ENCODE measurements around the gene CFAP54.

The CFAP54 gene

DNA sequence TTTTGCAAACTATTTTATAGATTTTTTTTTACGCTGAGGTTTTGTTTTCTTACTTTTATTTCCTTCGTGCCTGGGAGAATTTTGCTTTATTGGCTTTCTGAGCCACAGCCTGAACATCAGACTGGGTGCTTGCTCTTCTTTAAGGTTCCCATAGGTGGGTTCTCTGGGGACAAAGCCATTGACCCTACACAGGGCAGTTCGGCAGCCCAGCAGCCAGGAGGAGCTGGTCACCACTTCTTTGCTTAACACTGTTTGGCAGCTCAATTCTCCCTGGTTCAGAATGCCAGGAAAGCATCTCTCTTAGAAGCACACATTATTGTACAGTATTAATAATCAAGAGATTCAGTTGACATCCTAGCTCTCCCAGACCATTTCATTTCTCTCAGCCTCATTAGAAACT lies 276.9 kb downstream of the CFAP54 start:
- no peak for TF ChIP-seq ZNF274 (IDR thresholded peaks at IDR 0.05; ENCODE audit: low read depth, low read length)
- no peak overlapping the region for H3K4me3 ChIP-seq (ENCODE audit: low read length)

DNA sequence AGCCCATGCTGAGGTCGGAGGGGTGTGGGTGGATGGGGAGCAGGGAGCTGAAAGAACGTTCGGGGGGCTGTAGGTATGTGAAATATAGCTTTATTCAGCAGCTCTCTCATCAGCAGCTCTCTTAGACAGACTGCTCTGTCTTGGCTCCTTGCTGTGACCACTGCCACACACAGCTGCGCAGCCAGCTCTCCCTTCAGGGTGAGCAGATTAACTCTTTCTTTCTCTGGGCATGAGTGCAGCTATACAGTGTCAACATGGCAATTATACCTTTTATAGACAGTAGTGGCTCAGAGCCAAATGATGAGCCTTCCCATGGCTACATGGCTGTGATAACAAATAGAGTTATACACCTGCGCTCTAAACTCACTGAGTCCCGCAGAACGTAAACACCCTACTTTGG lies 280.0 kb downstream of the CFAP54 start:
- no peak for TF ChIP-seq ZNF274 (IDR thresholded peaks at IDR 0.05; ENCODE audit: low read depth, low read length)
- H3K4me3 ChIP-seq (ENCODE audit: low read length): no peak overlapping the region

DNA sequence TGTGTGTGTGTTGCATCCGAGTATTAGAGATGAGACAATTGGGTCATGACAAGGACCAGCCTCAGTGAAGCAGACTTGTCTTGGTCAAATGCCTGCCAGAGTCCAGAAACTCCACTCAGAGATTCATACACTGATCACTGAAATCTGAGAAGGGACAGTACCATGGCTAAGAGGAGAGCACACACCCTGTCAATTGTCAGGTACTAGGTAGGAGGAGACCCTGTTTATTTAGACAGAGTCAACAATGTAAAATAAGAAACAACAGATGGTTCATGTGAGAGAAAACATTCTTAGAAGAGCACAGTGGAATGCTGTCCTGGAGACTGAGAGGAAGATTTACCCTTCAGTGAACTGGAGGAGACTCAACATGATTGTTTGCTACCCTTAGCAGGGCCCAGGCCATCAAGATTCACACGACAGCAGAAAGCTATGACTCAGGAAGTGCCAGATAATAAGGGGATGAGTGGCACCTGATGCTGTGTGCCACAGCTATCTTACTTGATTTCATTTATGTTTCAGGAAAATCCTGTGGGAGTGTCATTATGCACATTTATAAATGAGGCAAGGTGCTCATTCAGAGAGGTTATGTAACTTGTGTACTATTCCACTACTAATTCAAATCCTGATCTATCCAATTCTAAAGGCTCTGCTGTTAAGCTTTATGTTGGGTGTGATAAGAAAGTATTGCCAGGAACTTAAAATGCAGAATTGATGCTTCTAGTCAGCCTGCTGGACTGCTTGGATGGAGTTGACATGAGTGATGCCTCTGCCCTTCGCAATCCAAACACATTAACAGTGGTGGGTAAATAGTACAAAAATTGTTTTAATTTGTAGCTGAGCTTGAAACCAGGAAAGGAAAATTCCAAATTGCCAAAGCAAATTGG lies 281.1 kb downstream of the CFAP54 start:
- TF ChIP-seq ZNF274 (IDR thresholded peaks at IDR 0.05; ENCODE audit: low read depth, low read length): no peak
- H3K4me3 ChIP-seq (ENCODE audit: low read length): no peak overlapping the region

DNA sequence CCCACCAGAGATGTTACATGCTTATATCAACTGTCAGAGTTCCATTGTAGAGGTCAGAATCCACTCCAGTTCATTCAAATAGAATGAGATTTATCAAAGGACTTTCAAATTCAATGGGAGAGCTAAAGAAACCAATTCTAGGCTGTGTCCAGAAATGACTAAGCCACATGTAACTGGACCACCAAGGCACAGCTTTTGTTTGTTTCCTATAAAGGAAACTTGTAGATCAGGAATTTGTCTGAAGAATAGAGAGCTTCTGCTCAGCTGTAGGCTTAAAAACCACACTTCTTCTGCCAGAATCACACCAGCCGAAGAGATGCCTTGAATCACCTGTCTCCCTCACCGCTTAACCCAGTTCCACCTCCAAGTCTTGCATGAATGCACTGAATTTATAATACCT lies 283.7 kb downstream of the CFAP54 start:
- H3K4me3 ChIP-seq (ENCODE audit: low read length): no peak overlapping the region
- TF ChIP-seq ZNF274 (IDR thresholded peaks at IDR 0.05; ENCODE audit: low read depth, low read length): no peak

DNA sequence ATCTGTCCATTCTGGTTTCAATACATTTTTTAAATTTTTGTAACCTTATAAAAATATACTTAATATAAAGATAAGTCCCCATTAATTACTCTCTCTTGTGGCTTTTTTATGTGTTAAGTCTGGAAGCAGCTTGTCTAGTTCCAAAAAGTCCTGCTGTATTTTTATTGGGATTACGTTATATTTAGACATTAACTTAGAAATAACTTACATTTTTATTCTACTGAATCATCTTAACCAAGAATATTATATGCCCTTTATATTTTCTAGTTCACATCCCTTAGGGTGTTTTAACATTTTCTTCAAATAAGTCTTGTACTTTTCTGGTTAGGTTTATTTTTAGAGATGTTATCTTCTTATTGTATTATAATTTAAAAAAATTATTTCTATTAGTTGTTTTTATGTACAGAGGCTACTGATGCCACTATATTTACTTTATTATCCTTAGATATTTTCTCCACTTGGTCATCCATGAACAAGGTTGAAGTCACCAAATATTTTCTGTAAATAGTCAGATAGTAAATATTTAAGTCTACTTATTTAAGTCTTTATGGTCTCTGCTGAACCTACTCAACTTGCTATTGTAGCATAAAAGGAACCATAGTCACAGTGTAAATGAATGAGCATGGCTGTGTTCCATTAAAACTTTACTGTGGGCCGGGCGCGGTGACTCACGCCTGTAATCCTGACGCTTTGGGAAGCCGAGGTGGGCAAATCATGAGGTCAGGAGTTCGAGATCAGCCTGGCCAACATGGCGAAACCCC lies 285.3 kb downstream of the CFAP54 start:
- TF ChIP-seq ZNF274 (IDR thresholded peaks at IDR 0.05; ENCODE audit: low read depth, low read length): no peak

DNA sequence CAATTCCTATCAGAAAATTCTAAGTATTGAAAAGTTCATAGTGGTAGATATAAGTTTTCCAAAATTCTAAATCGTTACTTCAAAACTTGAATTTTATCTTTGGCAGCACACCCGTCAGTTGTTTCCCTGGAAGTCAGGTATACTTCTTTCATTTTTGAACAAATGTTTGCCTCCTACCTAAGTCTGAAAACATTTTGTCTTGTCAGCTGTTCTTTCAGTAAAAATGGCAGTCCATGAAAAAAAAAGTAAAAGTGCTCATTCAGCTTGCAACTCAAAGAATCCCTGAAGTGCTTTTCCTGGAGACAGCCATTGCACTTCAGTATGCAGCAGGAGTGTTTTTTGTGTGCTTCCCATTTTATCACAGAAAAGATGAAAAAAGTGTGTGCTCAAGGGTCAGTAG lies 287.5 kb downstream of the CFAP54 start:
- TF ChIP-seq ZNF274 (IDR thresholded peaks at IDR 0.05; ENCODE audit: low read depth, low read length): no peak
- no peak overlapping the region for H3K4me3 ChIP-seq (ENCODE audit: low read length)

More for the DNA sequence above, 285.3 kb downstream of the CFAP54 start:
- no peak overlapping the region for H3K4me3 ChIP-seq (ENCODE audit: low read length)

DNA sequence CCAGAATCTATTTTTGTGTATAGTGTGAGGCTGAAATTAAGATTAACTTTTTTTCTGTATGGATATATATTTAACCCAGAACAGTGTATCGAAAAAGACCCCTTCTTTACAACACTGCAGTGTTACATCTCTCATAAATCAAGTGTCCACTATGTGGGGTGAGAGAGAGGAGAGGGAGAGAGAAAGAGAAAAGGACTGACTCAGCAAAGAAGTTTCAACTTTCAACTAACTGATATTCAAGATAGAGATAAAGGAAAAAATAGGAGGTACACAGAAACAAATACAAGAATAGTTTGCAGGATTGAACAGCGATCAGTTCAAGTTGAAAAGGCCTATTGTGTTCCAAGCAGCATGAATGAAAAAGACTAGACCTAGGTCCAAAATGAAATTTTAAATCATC lies 291.0 kb downstream of the CFAP54 start:
- no peak overlapping the region for H3K4me3 ChIP-seq (ENCODE audit: low read length)
- no peak for TF ChIP-seq ZNF274 (IDR thresholded peaks at IDR 0.05; ENCODE audit: low read depth, low read length)

DNA sequence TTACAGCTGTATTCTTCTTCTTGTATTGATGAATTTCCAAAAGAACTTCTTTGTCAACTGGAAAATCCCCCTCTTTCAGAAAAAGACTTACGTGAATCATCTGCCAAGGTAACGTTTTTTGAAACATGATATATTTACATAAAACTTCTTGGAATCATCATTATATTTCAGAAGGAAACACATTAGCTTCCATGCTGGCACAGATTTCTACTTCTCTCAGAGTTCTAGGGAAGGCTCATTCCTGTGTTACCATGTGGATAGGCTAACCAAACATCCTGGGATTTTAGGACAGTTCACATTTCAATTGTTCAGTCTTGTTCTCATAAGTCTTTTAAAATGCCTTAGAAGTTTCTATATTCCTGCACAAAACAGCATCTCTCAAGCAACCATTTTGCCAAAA lies 297.4 kb downstream of the CFAP54 start:
- no peak for TF ChIP-seq ZNF274 (IDR thresholded peaks at IDR 0.05; ENCODE audit: low read depth, low read length)
- H3K4me3 ChIP-seq (ENCODE audit: low read length): no peak overlapping the region

DNA sequence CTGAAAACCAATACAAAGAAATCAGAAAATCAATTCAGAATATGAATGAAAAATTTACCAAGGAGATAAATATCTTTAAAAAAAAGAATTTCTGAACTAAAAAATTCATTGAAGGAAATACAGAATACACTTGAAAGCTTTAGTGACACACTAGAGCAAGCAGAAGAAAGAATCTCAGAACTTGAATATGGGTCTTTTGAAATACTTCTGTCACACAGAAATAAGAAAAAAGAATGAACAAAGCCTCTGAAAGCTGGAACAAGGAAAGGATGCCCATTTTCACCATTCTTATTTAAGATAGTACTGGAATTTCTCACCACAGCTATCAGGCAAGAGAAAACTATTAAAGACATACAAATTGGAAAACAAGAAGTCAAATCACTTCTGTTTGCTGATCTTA lies 314.6 kb downstream of the CFAP54 start:
- TF ChIP-seq ZNF274 (IDR thresholded peaks at IDR 0.05; ENCODE audit: low read depth, low read length): no peak
- no peak overlapping the region for H3K4me3 ChIP-seq (ENCODE audit: low read length)

DNA sequence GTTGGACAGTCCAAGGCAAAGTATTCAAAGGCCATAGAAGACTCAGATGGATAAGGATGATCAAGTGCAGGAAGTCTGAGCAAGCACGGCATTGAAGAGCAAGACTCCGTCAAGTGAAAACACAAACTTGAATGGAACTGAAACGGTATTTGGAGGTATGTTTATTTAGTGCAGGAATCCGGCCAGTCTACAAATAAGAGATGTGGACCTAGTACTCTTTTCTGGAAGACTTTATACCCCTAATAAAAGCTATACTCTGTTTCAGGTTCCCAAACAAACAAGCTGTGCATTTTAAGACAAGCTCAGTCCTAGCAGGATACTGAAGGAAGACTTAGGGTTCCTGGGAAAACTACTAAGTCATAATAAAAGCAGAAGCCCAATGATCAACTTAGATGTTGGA lies 316.9 kb downstream of the CFAP54 start:
- no peak for TF ChIP-seq ZNF274 (IDR thresholded peaks at IDR 0.05; ENCODE audit: low read depth, low read length)
- H3K4me3 ChIP-seq (ENCODE audit: low read length): no peak overlapping the region

DNA sequence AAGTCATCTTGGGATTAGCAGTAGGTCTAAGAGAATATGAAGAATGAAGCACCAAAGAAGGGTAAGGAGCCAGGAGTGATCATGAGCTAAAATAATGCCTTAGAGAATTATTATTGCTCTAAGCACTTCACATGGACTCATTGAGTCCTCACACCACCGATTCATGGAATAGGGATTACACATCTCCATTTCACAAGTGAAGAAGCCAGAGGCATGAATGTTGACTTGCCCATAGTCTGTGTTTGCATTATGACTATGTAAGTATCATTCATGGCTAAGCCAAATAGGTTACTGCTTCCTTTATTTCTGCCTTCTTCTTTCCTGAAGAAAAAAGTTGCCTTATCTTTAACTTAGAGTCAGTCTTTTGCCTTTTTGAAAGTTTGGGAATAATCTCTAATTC lies 318.4 kb downstream of the CFAP54 start:
- no peak for TF ChIP-seq ZNF274 (IDR thresholded peaks at IDR 0.05; ENCODE audit: low read depth, low read length)
- H3K4me3 ChIP-seq (ENCODE audit: low read length): no peak overlapping the region

DNA sequence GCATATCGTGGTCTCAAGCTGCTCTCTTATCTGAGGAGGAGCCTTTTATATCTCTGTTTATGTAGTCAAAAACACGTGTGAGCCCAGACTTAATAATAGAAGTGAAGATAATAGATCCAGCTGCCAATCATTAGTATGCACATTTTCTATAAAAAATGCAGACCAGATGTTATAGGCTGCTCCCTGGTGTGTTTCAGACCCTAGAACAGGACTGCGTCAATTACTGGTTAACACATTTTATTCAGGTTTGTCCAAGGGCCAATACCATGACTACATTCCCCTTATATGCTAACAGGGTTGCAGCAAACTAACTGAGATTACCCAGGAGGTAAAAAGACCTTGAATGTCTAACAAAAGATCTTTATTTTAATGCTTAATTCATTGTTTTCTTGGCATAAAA lies 319.2 kb downstream of the CFAP54 start:
- TF ChIP-seq ZNF274 (IDR thresholded peaks at IDR 0.05; ENCODE audit: low read depth, low read length): no peak
- H3K4me3 ChIP-seq (ENCODE audit: low read length): no peak overlapping the region

DNA sequence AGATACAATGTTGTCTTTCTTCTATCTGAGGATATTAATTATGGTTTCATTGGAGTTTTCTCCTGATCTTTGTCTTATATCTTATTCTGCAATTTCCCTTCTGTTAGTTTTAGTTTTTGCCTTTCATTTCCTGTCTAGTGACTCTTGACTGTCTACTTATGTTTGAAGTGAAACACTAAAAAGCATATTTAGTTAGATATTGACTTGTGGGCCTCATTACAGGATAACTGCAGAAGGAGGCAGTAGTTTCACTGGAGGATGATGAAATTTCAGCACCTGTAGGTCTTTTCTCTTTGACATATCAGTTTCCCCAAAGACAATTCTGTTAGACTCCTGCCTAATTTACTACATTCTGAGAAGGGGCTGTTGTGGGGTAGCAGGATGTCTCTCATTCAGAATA lies 320.1 kb downstream of the CFAP54 start:
- TF ChIP-seq ZNF274 (IDR thresholded peaks at IDR 0.05; ENCODE audit: low read depth, low read length): no peak
- H3K4me3 ChIP-seq (ENCODE audit: low read length): no peak overlapping the region

DNA sequence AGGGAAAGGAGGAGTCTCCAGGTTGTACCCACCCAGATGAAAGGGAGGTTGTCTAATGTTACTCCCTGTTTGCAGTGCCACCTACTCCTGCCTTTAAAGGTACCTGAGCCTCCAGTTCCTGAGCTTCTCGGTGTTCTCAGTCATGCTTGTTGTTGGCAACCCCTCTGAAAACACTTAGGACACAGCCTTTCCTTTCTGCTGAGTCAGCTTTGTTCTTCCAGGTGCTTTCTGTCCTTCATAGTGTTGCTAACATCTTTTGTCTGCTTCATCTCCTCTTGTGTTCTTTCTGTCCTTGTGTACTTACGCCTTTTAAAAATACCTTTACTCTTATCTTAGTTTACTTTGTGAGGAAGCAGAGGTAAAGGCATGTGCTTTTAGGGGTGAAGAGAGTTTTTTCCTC lies 320.7 kb downstream of the CFAP54 start:
- TF ChIP-seq ZNF274 (IDR thresholded peaks at IDR 0.05; ENCODE audit: low read depth, low read length): no peak
- no peak overlapping the region for H3K4me3 ChIP-seq (ENCODE audit: low read length)

DNA sequence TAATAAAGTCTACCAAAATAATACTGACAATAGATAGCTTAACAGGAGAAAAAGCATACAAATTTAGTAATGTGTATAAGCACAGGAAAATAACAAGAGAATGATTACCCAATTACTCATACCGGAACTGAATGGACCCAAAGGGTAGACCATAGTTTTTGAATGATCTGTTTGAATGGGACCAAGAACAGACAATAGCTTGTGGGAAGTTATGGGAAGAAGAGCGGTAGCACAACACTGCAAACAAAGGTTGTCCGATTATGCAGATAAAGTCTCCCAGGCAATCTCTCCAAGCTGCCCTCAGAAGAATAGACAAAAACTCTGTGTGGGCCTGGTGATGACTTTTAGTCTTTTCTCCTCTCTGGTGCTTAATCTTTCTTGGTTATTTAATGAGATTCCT lies 321.1 kb downstream of the CFAP54 start:
- no peak for TF ChIP-seq ZNF274 (IDR thresholded peaks at IDR 0.05; ENCODE audit: low read depth, low read length)
- no peak overlapping the region for H3K4me3 ChIP-seq (ENCODE audit: low read length)
